HG03159 (cell line): Measurements from ENCODE around the gene GPN2.
"Not testable (repeated sequence)": the region's sequence is repeated elsewhere in the genome, so short reads cannot be mapped to it uniquely, and the experiment has no call there.

Experiments
- ATAC-seq: cut with Tn5 transposase; IDR thresholded peaks from one replicate; pipeline ENCODE4 v1.9.1; 2021; ENCODE audit warnings: mild to moderate bottlenecking, moderate library complexity; ENCODE audit not compliant: unreplicated experiment

The GPN2 gene

DNA sequence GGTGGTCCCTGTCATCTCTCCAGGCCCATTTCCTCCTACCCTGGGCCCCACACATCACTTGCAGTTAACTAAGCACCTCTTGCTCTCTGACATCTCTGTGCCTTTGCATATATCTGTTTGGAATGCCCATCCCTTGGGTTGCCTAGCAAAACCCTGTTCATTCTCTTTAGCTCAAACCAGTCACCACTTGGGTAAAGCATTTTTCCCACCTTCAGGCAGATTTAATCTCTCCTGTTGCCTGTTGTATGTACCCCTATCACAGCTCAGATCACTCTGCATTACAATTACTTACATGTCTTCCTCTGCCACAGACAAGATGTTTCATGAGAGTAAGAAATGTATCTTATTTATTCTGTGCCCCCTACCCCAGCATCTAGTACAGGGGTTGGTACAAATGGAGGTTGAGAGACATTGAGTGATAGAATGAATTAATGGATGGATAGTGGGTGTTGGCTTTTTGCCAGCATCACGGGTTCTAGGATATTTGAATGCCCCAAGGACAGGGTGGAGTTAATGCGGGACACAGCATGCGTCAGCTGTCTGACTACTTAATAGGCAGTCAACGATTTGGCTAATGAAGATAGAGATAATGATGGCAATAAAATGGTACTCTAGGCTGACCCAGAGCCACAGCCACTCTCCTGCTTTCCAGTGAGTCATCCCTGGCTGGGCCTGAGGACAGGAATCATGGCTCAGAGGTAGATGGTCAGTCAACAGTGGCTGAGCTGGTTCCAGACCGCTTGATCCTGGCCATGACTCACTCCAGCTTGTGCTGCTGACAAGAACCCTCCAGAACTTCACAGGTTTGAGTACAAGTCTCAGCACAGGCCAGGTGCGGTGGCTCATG lies 17.2 kb upstream of the GPN2 start:
- no peak for ATAC-seq

DNA sequence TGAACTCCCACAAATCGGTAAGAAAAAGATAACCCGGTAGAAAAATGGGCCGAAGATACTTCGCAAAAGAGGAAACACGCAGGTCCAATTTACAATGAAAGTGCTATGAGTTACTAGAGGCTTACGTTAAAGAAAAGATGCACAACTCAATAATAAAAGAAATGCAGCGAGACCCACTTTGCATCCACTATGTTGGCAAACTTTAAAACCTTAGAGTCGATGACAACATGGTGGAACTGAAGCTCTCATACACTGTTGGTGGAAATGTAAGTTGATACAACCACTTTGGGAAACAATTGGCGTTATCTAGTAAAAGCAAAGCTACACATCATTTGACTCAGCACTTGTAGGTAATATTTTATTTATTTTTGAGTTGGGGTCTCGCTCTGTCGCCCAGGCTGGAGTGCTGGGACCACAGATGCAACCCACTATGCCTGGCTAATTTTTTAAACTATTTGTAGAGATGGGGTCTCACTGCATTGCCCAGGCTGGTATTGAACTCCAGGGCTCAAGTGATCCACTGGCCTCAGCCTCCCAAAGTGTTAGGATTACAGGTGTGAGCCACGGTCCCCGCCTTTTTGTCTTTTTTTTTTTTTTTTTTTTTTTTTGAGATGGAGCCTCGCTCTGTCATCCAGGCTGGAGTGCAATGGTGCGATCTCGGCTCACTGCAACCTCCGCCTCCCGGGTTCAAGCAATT lies 10.9 kb upstream of the GPN2 start:
- ATAC-seq = no peak

DNA sequence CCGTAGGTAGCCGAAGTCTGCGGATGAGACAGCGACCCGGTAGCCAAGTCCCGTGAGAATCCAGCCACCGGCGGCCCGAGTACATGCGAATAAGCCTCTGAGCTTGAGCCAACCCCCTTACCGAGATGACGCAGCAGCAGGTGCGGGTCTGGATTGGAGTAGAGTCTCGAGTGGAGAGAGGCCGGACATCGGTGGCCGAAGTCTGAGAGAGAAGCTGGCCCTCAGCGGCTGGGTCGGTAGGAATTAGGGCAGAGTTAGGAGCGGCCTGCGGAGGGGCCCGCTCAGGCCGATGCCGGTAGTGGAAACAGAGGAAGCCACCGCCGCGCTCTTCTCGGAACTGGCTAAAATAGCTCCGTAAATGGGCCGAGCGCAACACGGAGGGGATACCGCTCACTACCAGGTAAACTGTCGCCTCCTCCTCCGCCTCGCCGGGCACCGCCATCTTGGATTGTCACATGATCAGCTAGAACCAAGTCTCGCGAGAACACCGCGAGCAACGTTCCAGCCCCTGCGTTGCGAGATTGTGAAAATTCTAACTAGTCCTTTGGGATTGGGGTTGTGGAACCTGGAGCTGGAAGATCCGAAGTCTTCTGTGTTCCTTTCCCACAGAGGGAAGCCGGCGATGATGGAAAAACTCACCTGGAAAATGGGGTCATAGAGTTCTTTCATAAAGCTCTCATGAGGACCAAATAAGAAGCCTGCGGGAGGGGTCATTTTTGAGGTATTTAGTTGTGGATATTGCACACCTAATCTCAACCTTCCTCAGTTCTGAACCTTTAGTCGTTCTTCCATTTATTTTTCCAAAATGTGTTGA lies 10.1 kb upstream of the GPN2 start, which contains the start of gene GPATCH3:
GPATCH3 (minus strand) TSS at position 467 of the 814 bp plus-strand sequence; CDS start at position 442, 25 bp downstream.
- peak; percentile 78 for ATAC-seq

- ATAC-seq = no peak
These were observed 7.3 kb upstream of the GPN2 start for GRCh38 chr1:26897351-26897750.

DNA sequence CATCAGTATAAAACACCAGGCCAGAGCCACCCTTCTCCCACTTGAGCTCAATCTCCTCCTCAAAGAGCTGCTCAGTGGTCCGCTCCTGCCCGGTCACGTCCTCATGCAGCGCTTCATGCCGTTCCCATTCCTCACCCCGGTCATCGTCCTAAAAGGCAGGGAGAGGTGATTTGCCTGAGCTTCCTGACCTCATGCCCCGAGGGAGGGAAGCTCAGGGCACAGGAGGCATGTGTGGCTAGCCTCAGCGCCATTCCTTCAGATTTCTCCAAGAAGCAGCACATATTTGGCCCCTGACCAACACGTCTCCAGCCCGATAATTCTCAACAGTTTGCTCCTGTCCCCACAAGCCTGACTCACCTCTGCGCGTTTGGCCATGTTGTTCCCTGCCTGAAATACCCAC lies 4.2 kb upstream of the GPN2 start:
- no peak for ATAC-seq

DNA sequence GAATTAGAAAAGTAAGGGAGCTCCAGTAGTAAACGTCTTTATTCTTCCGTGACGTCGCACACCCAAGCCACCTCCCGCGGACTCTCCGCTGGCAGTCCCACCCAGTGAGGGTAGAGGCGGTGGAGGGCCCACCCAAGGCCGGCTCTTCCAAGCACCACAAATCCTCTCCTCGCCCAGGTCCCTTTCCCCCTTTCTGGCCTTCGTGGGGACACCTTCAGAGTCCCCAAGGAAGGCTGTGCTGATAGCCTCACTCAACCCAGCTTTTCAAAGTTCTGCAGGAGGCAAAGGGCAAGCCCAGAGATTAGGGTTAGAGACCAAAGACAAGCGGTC lies 349 bp upstream of the GPN2 start:
- ATAC-seq = peak; percentile 28

DNA sequence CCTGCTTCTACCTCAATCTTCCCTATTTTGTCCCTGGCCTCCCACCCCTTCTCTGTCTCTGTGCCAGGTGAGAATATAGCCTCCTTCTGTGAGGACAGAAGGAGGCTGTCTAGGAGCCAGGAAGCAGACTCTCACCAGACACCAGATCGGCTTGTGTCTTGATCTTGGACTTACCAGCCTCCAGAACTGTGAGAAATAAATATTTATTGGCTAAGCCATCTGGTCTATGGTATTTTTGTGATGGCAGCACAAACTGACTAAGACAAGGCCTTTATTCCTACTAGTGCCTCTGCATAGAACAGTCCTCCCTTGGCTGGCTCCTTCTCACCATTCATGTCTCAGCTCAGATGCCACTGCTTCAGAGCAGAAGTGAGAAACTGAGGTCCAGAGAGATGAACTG lies 1.9 kb downstream of the GPN2 start:
- ATAC-seq = no peak

DNA sequence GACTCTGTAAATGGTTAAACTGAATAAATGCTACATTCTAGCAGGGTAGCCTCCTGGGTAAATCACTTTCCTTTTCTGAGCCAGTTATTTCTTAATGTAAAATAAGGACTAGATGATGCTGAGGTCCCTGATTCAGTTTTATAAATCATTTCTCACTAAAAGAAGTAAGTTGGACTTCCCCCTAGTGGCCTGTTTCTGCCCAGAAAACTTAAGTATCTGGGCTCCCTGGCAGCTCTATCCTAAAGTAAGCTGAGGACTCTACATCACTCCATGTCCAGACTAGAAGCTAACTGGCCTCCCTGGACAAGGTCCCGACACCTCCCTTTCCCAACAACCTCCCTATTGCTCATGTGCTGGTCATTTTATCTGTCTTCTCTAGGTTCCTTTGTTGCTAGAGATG lies 3.0 kb downstream of the GPN2 start:
- no peak for ATAC-seq

GRCh38 chr1:26882696-26883463 lies 7.2 kb downstream of the GPN2 start:
- ATAC-seq = no peak

GRCh38 chr1:26881611-26882010 lies 8.5 kb downstream of the GPN2 start:
- not testable (repeated sequence) for ATAC-seq

GRCh38 chr1:26879793-26880192 lies 10.3 kb downstream of the GPN2 start:
- no peak for ATAC-seq

GRCh38 chr1:26877326-26877725 lies 12.8 kb downstream of the GPN2 start:
- no peak for ATAC-seq

DNA sequence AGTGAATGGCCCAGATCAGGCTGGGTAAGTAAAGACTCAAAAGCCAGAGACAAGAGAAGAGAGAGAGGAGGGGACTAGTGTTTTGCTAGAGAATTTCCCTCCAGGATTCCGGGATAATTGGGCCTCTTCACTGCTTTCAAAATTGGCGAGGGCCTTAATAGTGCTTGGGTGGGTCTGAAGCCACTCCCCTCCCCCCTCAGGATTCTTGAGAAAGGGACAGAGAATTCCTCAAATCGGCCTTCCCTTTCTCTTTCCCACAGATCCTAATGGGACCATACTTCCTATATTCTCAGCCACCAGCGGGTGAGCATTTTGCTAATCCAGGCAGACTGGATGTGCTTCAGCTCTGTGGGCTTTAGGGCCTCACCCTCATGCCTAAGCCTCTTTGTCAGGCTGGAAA lies 15.2 kb downstream of the GPN2 start:
- no peak for ATAC-seq

- ATAC-seq = not testable (repeated sequence)
These were observed 17.0 kb downstream of the GPN2 start for GRCh38 chr1:26873097-26873496.

GRCh38 chr1:26864610-26865480 lies 25.2 kb downstream of the GPN2 start:
- peak; percentile 88 for ATAC-seq

DNA sequence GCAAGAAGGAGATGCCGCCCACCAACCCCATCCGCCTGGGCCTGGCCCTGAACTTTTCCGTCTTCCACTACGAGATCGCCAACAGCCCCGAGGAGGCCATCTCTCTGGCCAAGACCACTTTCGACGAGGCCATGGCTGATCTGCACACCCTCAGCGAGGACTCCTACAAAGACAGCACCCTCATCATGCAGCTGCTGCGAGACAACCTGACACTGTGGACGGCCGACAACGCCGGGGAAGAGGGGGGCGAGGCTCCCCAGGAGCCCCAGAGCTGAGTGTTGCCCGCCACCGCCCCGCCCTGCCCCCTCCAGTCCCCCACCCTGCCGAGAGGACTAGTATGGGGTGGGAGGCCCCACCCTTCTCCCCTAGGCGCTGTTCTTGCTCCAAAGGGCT lies 26.4 kb downstream of the GPN2 start:
- no peak for ATAC-seq

DNA sequence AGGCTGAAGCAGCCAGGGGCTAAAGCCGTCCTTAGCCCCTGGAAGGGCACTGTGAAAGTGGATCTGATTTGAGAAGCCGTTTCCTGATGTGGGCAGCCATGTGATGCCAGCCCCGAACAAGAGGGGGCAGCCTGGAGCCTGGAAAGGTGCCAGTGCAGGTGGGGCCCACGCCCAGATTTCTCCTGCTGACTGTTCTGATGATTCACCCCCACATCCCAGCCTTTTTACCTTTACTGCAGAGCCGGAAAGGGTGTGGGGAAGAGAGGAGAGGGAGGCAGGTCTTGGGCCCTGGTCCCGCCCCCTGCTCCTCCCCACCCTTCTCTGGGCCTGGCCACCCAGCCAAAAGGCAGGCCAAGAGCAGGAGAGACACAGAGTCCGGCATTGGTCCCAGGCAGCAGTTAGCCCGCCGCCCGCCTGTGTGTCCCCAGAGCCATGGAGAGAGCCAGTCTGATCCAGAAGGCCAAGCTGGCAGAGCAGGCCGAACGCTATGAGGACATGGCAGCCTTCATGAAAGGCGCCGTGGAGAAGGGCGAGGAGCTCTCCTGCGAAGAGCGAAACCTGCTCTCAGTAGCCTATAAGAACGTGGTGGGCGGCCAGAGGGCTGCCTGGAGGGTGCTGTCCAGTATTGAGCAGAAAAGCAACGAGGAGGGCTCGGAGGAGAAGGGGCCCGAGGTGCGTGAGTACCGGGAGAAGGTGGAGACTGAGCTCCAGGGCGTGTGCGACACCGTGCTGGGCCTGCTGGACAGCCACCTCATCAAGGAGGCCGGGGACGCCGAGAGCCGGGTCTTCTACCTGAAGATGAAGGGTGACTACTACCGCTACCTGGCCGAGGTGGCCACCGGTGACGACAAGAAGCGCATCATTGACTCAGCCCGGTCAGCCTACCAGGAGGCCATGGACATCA lies 27.1 kb downstream of the GPN2 start, which contains the start of gene SFN:
SFN (plus strand) TSS at position 369 of the 904 bp plus-strand sequence; CDS start at position 433, 64 bp downstream.
- ATAC-seq = no peak

- no peak for ATAC-seq
These were observed 28.1 kb downstream of the GPN2 start for GRCh38 chr1:26861889-26862378.
